Hematopoietic multipotent progenitor cell treated with erythropoietin and hydrocortisone succinate and interleukin-3 and kit ligand, for 4 days (in vitro differentiated cells): ENCODE data around the gene PRRT1.
A peak's percentile ranks its signal among the peaks of the same experiment; 100 is the strongest.

Experiments
- DNase-seq: peaks from one replicate; pipeline ENCODE4 v3.0.0-alpha.2; 2015

PRRT1 gene

DNA sequence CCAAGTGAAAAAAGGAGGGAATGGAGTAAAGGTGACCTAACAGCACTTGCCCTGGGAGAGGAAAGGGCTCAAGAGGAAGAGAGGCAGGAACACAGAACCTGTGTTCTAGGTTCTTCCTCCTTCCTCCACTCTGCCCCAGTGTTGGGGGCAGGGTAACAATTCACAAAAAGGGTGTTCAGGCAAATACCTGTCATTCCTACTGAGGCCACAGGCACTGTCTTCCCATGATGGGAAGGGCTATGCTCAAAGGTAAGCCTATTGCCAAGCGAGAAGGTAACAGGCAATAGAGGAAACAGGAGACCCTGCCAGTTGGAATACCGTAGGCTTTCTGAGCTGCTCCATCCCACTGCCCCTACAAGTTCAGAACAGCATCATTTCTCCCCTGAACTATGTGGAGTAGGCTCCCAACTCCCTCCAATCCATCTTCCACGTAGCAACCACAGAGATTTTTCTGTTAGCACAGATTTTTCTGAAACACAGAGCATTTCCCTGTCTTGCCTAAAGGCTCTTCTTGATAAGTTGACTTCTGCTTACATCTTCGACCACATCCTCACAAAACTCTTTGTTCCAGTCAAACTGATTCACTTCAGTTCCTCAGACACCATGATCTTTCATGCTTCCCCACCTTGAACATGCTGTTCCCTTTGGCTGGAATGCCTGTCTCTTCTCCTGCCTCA is 21.4 kb upstream of the PRRT1 start:
- no peak for DNase-seq

DNA sequence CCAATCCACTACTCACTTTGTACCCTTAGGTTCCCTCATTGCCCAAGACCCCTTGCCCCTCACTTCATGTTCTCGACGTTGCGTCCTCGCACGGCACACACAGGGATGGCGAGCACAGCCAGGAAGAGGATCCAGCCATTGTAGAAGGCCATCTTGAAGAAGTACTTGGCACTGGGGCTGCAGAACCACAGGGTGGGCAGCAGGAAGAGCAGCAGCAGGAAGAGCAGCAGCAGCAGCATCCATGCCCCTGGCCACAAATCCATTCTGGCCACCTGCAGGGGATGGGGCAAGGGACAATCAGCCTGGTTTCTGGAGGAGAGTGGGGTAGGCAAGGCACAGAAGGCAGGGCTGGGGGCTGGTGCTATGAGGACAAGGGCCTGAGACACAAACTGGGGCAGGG is 19.5 kb upstream of the PRRT1 start:
- no peak for DNase-seq

DNA sequence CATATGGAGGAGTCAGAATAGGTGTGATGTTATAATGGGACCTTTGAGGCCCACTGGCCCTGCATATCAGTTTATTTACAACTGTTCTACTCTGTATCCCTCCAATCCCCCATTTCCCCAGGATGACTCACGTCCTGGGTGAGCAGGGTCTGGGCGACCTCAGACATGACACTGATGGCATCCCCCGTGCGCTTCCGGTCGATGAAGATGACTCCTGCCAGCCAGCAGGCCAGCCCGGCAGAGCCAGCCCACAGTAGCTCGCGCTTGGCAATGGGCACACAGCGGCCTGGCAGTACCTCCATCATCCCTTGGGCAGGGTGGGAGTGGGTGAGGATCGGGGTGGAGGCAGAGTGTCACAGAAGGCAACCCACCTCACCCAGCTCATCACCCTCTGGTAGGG is 18.6 kb upstream of the PRRT1 start:
- no peak for DNase-seq

DNA sequence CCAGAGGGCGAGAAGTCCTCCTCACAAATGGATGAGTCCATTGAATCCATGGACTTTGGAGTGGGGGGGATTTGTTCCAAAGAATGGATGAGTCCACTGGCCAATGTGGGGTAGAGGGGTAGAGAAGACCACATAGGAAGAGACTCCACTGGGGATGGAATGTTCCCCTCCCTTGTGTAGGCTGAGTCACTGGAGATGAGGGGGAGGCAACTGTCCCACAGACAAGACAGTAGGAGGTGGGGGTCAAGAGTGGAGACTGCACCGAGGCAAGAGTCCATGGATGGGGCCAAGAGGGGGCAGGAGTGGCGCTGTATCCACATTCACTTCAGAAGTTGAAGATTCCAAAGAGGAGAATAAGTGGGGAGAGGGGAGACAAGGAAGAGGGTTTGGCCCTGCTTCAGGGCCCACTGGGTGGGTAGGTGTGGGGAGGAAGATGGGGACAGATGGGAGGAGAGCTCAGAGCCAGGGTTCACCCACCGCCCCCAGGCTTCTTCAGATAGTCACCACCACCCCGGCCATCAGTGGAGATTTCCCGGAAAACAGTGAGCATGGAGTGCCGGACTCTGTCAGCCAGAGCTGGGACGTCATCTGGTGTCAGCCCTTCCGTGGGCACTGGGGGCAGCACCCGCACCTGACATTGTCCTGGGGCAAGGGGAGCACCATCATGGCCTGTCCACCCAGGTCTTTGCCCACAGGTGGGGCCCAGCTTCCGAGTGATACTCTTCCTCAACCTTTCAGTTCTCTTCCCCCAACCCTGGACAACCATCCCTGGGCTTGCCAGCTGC is 17.3 kb upstream of the PRRT1 start:
- DNase-seq = no peak

DNA sequence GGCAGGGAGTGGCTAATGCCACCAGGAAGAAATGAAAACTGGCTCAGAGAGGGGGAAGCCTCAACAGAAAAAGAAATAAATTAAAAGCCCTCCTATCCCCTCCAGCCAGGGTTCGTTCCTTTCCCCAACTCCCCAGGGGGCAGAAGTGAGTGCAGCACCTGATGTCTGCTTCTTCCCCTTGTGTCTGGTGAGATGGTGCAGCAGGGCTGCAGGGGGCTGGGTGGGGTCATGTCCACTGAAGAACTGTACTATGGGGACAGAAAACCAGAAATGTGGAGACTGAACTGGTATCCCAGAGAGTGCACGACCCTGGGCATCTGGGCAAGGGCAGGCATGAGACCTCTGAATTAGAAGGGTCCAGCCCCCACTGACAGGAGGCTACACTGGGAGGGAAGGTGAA is 16.6 kb upstream of the PRRT1 start:
- no peak for DNase-seq

DNA sequence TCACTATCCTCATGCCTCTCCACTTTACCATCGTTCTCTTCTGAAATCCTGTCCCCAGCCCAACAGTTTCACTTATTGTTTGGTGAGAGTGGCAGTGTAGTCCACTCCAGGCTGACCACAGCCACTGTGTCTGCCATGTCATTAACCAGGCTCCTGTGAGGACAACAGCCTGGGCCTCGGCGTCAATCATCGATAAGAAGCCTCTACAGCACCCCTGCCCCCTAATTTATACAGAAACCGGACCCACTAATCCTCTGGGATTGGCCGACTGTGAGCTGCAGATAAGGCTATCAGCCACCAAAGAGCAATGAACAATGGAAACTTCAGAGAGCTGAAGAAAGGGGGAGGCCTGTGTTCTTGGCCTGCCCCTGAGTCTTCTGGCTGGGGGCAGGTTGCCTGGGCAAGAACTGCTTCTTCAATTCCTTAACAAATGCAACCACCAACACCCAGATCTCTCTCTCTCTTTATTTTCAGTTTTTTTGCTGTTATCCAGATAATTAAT is 16.1 kb upstream of the PRRT1 start:
- DNase-seq = peak; percentile 91

DNA sequence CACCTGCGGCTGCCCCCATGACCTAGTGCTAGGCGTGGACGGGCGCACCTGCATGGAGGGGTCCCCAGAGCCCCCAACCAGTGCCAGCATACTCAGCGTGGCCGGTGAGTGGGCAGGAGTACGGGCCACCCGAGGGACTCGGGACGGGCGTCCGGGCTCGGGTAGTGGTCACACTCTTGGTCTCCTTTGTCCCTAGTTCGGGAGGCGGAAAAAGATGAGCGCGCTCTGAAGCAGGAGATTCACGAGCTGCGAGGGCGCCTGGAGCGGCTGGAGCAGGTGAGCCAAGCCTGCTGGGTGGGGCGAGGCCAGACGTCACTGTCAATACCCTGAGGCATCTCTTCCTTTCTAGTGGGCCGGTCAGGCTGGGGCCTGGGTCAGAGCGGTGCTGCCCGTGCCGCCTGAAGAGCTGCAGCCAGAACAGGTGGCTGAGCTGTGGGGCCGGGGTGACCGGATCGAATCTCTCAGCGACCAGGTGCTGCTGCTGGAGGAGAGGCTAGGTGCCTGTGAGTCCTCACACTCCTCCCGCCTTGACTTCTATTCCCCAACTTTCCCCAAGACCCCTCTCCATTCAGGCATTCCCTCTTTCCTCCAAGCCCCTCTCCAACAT is 15.5 kb upstream of the PRRT1 start:
- no peak for DNase-seq

DNA sequence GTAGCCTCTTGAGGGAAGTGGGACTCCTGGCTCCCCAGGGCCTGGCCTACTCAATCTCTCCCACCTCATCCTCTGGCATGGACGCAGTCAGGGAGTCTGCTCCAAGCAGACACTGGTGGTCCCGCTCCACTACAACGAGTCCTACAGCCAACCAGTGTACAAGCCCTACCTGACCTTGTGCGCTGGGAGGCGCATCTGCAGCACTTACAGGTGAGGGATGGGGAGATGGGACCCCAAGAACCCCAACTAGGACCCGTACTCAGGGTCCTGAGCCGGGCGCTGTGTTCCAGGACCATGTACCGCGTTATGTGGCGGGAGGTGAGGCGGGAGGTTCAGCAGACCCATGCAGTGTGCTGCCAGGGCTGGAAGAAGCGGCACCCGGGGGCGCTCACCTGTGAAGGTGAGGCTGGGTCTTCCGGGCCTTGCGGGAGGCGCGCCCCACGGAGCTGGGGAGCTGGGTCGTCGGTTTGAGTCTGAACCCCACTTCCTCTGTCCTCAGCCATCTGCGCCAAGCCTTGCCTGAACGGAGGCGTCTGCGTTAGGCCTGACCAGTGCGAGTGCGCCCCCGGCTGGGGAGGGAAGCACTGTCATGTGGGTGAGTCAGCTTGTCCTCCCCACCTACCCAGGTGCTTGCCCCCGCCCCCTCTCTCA is 14.8 kb upstream of the PRRT1 start:
- no peak for DNase-seq

DNA sequence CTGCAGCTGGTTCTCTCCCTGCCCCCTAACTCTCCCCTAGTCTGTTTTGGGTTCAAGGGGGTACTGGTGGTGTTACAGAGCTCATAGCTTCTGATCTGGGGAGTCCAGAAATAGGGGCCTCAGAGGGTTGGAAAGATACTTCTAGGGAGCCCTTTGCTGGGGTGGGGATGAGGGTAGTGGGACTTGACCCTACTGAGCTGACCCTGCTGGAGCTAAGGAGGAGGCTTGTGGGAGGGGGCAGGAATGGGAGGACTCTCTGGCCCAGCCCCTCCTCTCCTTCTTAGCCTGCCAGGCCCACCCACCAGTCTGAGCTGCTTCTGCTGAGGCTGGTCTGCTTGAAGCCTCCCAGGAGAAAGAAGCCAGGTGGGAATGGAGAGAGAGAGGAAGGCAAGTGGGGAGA is 12.6 kb upstream of the PRRT1 start, which contains the start of gene EGFL8:
EGFL8 (plus strand) TSS at position 301 of the 400 bp plus-strand sequence. CDS start 1,571 bp downstream, outside the sequence.
- no peak for DNase-seq

DNA sequence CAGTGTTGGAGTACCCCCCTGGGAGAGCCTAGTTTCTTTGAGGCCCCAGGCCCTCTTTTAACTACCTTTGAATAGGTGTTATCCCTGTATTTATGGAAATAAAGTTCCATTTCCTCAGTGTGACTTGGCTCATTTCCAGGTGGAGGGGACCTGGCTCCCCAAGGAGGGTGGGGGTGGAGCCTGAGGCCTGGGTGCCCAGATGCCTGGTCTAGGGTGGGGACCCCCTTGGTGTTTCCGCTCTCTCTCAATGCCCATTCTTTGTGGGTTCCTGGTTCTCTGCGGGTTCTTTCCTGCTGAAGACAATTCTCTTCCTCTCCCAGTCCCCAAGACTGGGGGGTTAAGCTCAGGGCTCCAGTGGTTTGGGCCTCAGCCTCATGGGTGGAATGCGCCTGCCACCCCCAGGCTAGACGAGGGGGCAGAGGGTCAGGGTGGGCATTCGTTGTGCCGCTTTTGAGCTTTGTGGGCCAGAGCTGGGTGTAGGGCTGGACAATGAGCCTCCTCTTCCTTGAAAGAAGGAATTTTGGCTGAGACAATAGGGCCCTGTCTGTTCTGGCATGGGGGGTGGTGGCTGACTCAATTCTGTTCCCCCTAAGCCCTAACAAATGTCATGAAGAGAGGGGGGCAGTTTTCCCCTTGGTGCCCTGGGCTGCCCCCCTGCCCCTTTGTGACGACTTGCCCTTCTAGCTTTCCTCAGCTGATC is 12.0 kb upstream of the PRRT1 start:
- no peak for DNase-seq

DNA sequence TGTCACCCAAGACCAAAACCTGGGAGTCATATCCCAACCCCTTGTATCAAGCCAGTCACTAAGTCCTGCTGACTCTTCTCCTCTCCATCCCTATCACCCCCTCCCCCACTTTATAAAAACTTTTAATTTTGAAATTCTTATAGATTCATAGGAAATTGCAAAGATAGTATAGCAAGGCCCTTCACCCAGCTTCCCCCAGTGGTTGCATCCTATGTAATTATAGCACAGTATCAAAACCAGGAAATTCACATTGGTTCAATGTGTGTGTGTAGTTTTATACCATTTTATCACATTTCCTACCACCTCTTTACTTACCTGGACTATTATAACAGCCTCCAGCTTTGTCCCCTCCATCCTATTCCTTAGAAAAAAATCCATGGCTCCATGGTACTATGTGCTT is 6.3 kb upstream of the PRRT1 start:
- DNase-seq = no peak

DNA sequence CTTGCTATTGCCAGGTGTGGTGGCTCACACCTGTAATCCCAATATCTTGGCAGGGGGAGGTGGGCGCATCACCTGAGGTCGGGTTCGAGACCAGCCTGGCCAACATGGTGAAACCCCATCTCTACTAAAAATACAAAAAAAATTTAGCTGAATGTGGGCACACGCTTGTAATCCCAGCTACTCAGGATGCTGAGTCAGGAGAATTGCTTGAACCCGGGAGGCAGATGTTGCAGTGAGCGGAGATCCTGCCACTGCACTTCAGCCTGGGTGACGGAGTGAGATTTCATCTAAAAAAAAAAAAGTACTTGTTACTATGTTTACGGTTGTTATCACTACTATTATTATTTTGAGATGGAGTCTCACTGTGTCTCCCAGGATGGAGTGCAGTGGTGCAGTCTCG is 5.2 kb upstream of the PRRT1 start:
- DNase-seq = no peak

DNA sequence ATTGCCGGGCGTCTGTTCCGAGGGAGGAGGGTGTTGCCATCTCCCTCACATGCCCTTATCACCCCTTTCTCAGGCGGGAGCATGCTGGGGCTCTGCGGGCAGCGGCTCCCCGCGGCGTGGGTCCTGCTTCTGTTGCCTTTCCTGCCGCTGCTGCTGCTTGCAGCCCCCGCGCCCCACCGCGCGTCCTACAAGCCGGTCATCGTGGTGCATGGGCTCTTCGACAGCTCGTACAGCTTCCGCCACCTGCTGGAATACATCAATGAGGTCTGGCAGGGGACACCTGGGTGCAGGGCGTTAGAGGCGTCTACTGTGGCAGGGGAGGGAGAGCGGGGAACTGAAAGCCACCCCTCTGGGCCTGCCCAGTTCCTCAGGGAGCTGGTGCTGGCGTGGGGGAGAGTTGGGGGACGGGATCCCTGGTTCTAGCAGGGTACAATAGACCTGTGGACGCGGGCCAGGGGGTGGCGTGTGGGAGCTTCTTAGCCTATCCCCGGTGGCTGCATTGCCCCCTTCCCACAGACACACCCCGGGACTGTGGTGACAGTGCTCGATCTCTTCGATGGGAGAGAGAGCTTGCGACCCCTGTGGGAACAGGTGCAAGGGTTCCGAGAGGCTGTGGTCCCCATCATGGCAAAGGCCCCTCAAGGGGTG is 2.9 kb upstream of the PRRT1 start:
- no peak for DNase-seq

DNA sequence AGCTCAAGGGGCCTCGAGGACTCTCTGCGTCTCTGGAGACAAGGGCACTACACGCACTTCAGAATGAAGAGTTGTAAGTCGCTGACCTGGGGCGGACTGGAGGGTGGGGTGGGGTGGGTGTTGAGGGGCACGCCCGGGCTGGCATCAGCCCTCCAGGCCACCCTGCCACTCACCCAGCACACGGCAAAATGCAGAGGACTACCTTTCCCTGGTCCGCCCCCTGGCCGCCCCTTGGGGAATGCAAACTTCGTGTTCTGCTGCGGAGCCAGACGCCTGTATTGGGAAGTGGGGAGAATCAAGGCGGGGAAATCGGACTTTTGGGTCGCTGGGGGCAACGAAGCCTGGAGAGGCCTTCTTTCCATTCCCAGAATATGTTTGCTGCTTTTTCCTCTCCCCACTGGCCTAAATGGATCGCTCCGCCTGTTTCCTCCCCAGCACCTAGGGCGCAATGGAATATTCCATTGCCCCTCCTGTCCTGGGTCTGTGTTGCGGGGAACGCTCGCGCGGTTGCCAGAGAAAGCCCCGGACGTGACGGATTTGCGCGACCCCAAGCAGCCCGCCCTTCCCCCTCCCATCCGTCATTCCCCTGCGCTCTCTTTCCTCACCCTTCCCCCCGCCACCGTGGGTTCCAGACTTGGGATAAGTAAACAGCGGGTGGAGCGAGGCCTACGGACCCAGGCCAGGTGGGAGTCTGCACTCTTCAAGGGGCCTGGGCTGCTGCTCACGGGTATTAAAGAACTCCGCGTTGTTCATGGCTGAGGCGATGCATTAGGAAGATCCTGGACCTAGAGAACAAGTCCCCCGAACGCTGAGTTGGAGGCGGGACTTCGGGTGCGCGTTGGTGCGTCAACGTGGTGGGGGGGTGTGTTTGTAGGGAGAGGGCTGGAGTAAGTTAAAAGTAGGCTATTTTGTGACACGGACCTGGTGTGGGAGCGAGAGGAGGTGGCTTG is 2.1 kb upstream of the PRRT1 start, which contains the start of gene PPT2:
PPT2 (plus strand) TSS at position 578 of the 950 bp plus-strand sequence. CDS start 454 bp downstream, outside the sequence.
- DNase-seq = peak; percentile 96

DNA sequence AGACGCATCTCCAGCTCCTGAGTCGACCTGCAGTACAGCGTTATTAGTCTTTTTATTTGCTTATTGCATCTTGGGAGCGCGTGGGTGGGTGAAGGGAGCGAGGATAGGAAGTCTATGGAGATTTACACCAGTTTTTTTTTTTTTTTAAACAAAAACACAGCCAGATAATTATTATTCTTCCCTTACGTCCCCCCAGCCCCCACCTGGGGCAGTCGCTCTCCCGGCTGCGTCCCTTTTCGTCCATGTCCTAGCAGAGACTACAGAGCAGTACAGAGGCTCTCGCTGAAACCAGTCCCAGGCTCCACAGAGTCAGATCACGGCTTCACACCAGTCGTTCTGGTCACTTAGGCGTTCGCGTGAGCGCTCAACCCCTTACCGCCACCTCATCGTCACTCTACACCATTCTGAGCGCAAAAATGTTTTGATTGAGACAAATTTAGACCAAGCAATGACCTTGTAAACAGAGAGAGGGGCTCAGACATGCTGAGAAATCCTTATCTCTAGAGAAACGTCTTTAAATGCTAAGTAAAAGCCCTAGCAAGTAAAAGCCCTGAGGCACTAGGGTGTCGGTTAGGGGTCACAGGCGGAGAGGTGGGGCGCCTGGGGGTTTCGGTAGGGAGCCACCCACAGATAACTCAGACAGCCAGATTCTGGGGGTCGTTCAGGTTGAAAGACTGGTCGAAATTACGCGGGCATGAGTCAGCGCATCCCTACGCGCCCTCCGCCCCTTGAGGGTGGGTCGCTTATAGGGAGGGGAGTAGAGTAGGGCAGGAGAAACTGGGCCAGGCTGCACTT is 1.2 kb upstream of the PRRT1 start:
- DNase-seq = no peak

DNA sequence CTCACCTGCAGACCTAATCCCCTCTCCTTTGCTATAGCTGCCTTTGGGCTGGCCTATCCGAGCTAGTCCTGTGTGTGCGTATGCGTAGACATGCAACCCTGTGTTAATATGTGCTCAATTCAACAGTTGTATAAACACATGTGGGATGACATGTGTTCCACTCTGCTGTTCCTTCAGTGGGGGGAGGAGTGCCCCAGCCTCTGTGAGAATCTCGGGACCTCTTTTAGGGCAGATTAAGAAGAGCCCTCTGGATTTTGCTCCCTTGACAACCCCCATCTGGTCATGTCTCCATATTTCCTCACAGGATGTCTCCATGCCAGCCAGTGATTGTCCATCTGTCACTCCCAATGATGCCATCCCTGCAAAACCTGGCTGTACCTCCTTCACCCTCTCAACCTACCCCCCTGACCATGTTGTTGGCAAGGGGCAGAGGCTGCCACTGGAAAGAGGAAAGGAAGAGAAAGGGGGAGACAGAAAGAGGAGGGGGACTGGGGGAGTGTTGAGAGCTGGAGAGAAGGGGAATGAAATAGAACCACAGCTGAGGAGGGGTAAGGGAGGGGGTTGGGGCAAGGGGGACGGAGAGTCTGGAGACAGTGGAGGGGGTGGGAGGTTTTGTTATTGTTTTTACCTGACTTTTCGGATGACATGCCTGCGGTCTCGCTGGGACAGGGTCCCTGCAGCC is 417 bp downstream of the PRRT1 start:
- peak; percentile 8 for DNase-seq

DNA sequence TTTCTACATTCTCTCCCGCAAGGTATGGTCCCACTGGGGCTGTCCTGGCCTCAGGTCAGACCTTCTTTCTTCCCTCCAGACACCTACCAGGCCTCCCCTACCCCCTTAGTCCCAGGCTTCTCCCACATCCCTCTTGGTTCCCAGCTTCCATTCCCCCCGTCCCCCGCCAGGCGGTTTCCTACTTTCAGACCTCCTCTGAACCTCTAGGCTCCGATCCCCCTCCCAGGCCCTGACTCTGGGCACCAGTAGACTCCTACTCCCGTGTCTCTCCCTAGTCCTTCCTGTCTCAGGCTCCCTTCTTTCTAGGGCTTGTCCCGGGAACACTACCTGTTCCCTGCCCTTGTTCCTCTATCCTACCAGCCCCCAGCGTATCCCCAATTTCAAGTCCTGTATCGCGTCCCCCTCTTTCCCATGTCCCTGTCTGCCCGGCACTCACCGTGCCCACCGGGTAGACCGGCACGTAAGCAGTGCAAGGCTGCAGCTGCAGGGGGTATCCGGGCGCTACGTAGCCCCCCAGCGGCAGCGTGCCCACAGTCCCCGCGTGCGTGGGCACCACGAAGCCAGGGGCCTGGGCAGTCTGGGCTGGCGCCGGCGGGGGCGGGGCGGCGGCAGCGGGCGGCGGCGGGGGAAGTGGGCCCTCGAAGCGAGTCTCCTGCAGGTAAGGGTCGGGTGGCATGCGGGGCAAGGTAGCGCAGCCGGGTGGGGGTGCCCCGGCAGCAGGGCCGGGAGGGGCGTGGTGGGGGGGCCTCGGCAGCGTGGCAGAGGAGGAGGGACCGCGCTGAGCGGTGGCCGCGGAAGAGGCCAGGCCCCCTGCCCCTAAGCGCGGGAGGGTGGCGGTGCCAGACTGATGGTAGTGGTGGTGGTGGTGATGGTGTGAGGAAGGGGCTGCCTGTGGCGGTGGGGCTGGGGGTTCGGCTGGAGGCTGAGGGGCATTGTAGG is 1.5 kb downstream of the PRRT1 start:
- no peak for DNase-seq

DNA sequence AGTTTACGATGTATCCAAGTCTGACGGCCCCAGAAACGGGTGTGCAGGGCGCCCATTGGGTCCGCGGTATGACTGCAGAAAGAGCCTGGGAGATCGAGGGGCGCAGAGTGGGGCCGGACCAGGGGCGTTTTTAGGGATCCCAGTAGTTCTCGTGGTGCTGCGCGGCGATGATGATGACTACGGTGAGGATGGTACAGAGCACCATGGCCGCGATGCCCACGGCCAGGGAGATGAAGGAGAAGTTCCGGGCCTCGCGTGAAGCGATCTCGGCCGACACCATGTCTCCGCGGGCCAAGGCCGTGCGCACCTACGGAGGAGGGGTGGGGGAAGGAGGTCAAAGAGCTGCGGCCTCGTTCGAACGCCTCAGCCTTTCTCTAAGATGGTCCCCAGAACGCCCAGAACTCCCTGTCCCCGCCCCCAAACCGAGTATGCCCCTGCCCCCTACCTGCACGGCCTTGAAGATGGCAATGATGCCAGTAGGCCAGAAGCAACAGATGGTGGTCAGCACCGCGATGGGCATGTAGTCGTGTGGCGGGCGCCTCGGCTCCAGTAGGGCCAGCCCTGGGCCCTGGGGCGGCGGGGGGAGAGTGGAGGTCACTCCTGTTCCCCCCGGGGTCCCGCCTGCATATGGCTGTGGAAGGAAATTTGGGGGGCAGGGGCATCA is 2.5 kb downstream of the PRRT1 start:
- peak; percentile 8 for DNase-seq
